K562 (cell line): Measurements from ENCODE around the gene MDH2. TPM values are rescaled to one million over a fixed set of nuclear protein-coding genes. Genes with fewer than 3 reads are reported as not detected.

Experiments used
- DNMT1 ChIP-seq: fragments of 450-650 bp; IDR thresholded peaks from 2 replicates; pipeline ENCODE4 v1.6.1; 2016; ENCODE audit warnings: antibody characterized with exemption, mild to moderate bottlenecking
- DPF2 ChIP-seq: fragments of 450-650 bp; IDR thresholded peaks from 2 replicates; pipeline ENCODE4 v1.6.1; 2016
- FOXA1 ChIP-seq: fragments of 450-650 bp; IDR thresholded peaks from 2 replicates; pipeline ENCODE4 v1.6.1; 2016; ENCODE audit warnings: mild to moderate bottlenecking, borderline replicate concordance
- MYBL2 ChIP-seq, 2 experiments: fragments of 450-650 bp in 1 of 2; sonication (generic) in 1 of 2; formaldehyde crosslinking in 1 of 2; IDR thresholded peaks; 2 replicates each; pipeline versions ENCODE4 v1.6.1 to v1.8.1; 2017 to 2022; ENCODE audit warnings: borderline replicate concordance in 1 of 2, inconsistent platforms in 1 of 2, low read depth in 1 of 2, mild to moderate bottlenecking in 1 of 2, missing genetic modification reagents in 1 of 2, moderate library complexity in 1 of 2
- NFYB ChIP-seq: IDR thresholded peaks from 2 replicates; pipeline ENCODE4 v1.6.1; 2011; ENCODE audit warnings: mild to moderate bottlenecking, moderate library complexity; ENCODE audit not compliant: insufficient read length; ENCODE audit errors: extremely low read depth
- PTTG1 ChIP-seq: fragments of 450-650 bp; IDR thresholded peaks from 2 replicates; pipeline ENCODE4 v1.6.1; 2016; ENCODE audit warnings: low read depth, mild to moderate bottlenecking, missing genetic modification characterization, missing compliant biosample characterization
- RFX1 ChIP-seq: fragments of 450-650 bp; IDR thresholded peaks from 2 replicates; pipeline ENCODE4 v1.6.1; 2016; ENCODE audit warnings: mild to moderate bottlenecking, moderate library complexity
- TCF7L2 ChIP-seq: fragments of 150-350 bp; IDR thresholded peaks from 2 replicates; pipeline ENCODE4 v1.6.1; 2016; ENCODE audit warnings: low read depth, mild to moderate bottlenecking, low read length, moderate library complexity
- ZNF239 ChIP-seq: fragments of 250-450 bp; sonication (Bioruptor Pico); IDR thresholded peaks from 2 replicates; pipeline ENCODE4 v1.4.0; 2020; ENCODE audit warnings: mild to moderate bottlenecking
- polyA plus RNA-seq, 8 experiments: library from polyadenylated mRNA; depleted of rRNA in 4 of 8; stranded (reverse) in 5 of 8; unstranded in 3 of 8; fragments of >200 nt; fragmentation: Nextera tagmentation in 2 of 8; fragmentation: Illumina TruSeq in 1 of 8; extraction: Ambion mirVana in 2 of 8; extraction: Trizol in 1 of 8; gene quantifications; 2 replicates each; pipeline versions ENCODE4 v1.2.1 to v1.2.3, GENCODE V29; 2011 to 2014; ENCODE audit warnings: inconsistent platforms in 1 of 8, missing spikeins in 1 of 8
- total RNA-seq, 7 experiments: library from RNA; depleted of rRNA in 6 of 7; stranded (reverse); fragments of >200 nt in 6 of 7; fragmentation: Illumina TruSeq in 2 of 7; extraction: Trizol in 2 of 7; gene quantifications; 2 replicates each; pipeline versions ENCODE4 v1.2.1 to v1.2.3, GENCODE V29; 2011 to 2021; ENCODE audit warnings: low replicate concordance in 1 of 7
- TF ChIP-seq, protein P1 (sequence below): fragments of 450-650 bp; IDR thresholded peaks from 2 replicates; pipeline ENCODE4 v1.6.1; 2016; ENCODE audit warnings: low read depth
- TF ChIP-seq, protein P2 (sequence below): IDR thresholded peaks from 2 replicates; pipeline ENCODE4 v1.6.1; 2012; ENCODE audit warnings: low read depth, low read length, improper control_type of control experiment, borderline replicate concordance
- TF ChIP-seq, protein P3 (sequence below): sonication (generic); formaldehyde crosslinking; IDR thresholded peaks from 2 replicates; pipeline ENCODE4 v1.8.1; 2023; ENCODE audit warnings: mild to moderate bottlenecking, missing genetic modification reagents
- TF ChIP-seq, protein P4 (sequence below): sonication (generic); formaldehyde crosslinking; IDR thresholded peaks from 2 replicates; pipeline ENCODE4 v1.8.1; 2023; ENCODE audit warnings: mild to moderate bottlenecking, missing genetic modification reagents

The MDH2 gene
- total and polyA plus RNA-seq, 9 of the 15 experiments (the other 6 are each of a cell fraction or from before 2014, with no cell fraction given), result 106 to 701 (median 242) TPM

DNA sequence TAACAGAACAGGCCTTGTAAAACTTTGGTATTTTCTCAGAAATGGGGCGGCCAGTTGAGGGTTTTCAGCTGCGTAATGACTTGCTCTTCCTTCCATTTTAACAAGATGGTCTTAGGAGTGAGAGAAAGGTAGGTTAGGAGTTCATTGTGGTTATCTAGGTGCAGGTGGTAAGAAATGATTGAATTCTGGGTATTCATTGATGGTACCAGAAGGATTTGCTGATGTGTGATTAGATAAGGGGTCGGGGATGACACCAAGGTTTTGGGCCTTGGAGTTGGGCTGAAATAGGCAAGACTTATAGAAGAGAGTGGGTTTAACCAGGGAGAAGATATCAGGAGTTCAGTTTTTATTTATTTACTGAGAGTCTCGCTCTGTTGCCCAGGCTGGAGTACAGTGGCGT, 2.6 kb downstream of the MDH2 start (continued):
- TF ChIP-seq, protein P1, sequence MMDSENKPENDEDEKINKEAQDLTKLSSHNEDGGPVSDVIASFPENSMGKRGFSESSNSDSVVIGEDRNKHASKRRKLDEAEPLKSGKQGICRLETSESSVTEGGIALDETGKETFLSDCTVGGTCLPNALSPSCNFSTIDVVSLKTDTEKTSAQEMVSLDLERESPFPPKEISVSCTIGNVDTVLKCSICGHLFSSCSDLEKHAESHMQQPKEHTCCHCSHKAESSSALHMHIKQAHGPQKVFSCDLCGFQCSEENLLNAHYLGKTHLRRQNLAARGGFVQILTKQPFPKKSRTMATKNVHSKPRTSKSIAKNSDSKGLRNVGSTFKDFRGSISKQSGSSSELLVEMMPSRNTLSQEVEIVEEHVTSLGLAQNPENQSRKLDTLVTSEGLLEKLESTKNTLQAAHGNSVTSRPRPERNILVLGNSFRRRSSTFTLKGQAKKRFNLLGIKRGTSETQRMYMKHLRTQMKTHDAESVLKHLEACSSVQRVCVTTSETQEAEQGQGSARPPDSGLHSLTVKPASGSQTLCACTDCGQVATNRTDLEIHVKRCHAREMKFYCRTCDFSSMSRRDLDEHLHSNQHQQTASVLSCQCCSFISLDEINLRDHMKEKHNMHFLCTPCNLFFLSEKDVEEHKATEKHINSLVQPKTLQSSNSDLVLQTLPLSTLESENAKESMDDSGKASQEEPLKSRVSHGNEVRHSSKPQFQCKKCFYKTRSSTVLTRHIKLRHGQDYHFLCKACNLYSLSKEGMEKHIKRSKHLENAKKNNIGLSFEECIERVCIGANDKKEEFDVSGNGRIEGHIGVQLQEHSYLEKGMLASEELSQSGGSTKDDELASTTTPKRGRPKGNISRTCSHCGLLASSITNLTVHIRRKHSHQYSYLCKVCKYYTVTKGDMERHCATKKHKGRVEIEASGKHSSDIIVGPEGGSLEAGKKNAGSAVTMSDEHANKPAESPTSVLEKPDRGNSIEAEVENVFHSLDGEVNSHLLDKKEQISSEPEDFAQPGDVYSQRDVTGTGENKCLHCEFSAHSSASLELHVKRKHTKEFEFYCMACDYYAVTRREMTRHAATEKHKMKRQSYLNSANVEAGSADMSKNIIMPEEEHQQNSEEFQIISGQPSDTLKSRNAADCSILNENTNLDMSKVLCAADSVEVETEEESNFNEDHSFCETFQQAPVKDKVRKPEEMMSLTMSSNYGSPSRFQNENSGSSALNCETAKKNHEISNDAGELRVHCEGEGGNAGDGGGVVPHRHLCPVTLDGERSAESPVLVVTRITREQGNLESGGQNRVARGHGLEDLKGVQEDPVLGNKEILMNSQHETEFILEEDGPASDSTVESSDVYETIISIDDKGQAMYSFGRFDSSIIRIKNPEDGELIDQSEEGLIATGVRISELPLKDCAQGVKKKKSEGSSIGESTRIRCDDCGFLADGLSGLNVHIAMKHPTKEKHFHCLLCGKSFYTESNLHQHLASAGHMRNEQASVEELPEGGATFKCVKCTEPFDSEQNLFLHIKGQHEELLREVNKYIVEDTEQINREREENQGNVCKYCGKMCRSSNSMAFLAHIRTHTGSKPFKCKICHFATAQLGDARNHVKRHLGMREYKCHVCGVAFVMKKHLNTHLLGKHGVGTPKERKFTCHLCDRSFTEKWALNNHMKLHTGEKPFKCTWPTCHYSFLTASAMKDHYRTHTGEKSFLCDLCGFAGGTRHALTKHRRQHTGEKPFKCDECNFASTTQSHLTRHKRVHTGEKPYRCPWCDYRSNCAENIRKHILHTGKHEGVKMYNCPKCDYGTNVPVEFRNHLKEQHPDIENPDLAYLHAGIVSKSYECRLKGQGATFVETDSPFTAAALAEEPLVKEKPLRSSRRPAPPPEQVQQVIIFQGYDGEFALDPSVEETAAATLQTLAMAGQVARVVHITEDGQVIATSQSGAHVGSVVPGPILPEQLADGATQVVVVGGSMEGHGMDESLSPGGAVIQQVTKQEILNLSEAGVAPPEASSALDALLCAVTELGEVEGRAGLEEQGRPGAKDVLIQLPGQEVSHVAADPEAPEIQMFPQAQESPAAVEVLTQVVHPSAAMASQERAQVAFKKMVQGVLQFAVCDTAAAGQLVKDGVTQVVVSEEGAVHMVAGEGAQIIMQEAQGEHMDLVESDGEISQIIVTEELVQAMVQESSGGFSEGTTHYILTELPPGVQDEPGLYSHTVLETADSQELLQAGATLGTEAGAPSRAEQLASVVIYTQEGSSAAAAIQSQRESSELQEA, result no peak
- no peak for TF ChIP-seq DNMT1
- TF ChIP-seq ZNF239 (CRISPR knock-in tag), result no peak
- TF ChIP-seq, protein P2, sequence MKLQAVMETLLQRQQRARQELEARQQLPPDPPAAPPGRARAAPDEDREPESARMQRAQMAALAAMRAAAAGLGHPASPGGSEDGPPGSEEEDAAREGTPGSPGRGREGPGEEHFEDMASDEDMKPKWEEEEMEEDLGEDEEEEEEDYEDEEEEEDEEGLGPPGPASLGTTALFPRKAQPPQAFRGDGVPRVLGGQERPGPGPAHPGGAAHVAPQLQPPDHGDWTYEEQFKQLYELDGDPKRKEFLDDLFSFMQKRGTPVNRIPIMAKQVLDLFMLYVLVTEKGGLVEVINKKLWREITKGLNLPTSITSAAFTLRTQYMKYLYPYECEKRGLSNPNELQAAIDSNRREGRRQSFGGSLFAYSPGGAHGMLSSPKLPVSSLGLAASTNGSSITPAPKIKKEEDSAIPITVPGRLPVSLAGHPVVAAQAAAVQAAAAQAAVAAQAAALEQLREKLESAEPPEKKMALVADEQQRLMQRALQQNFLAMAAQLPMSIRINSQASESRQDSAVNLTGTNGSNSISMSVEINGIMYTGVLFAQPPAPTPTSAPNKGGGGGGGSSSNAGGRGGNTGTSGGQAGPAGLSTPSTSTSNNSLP, result no peak
- peak; percentile 67; the same call in 1 of the 2 replicates for TF ChIP-seq DPF2
- TF ChIP-seq NFYB, result no peak
- TF ChIP-seq MYBL2 (IDR thresholded peaks at IDR 0.05; ENCODE audit: low read depth), result no peak
- TF ChIP-seq MYBL2 (CRISPR knock-in tag; IDR thresholded peaks at IDR 0.05; ENCODE audit: borderline replicate concordance), result no peak
- TF ChIP-seq TCF7L2, result no peak
- TF ChIP-seq, protein P3, sequence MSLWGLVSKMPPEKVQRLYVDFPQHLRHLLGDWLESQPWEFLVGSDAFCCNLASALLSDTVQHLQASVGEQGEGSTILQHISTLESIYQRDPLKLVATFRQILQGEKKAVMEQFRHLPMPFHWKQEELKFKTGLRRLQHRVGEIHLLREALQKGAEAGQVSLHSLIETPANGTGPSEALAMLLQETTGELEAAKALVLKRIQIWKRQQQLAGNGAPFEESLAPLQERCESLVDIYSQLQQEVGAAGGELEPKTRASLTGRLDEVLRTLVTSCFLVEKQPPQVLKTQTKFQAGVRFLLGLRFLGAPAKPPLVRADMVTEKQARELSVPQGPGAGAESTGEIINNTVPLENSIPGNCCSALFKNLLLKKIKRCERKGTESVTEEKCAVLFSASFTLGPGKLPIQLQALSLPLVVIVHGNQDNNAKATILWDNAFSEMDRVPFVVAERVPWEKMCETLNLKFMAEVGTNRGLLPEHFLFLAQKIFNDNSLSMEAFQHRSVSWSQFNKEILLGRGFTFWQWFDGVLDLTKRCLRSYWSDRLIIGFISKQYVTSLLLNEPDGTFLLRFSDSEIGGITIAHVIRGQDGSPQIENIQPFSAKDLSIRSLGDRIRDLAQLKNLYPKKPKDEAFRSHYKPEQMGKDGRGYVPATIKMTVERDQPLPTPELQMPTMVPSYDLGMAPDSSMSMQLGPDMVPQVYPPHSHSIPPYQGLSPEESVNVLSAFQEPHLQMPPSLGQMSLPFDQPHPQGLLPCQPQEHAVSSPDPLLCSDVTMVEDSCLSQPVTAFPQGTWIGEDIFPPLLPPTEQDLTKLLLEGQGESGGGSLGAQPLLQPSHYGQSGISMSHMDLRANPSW (CRISPR knock-in tag), result no peak
- TF ChIP-seq PTTG1 (tag), result no peak
- TF ChIP-seq RFX1, result no peak
- no peak for TF ChIP-seq FOXA1
- TF ChIP-seq, protein P4, sequence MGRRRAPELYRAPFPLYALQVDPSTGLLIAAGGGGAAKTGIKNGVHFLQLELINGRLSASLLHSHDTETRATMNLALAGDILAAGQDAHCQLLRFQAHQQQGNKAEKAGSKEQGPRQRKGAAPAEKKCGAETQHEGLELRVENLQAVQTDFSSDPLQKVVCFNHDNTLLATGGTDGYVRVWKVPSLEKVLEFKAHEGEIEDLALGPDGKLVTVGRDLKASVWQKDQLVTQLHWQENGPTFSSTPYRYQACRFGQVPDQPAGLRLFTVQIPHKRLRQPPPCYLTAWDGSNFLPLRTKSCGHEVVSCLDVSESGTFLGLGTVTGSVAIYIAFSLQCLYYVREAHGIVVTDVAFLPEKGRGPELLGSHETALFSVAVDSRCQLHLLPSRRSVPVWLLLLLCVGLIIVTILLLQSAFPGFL (CRISPR knock-in tag), result no peak
